GM21576 (cell line): ENCODE results near the gene BRD9.
"Not testable (repeated sequence)": the region's sequence is repeated elsewhere in the genome, so short reads cannot be mapped to it uniquely, and the experiment has no call there.

Experiments
- ATAC-seq: cut with Tn5 transposase; IDR thresholded peaks from one replicate; pipeline ENCODE4 v1.9.1; 2021; ENCODE audit warnings: mild to moderate bottlenecking, moderate library complexity; ENCODE audit not compliant: unreplicated experiment

Gene BRD9

GRCh38 chr5:923281-923873 is 30.8 kb upstream of the BRD9 start:
- ATAC-seq: peak; percentile 79

- ATAC-seq: no peak
Observed at GRCh38 chr5:922436-923280, 30.1 kb upstream of the BRD9 start.

GRCh38 chr5:921456-922435 is 29.1 kb upstream of the BRD9 start:
- ATAC-seq: no peak

DNA sequence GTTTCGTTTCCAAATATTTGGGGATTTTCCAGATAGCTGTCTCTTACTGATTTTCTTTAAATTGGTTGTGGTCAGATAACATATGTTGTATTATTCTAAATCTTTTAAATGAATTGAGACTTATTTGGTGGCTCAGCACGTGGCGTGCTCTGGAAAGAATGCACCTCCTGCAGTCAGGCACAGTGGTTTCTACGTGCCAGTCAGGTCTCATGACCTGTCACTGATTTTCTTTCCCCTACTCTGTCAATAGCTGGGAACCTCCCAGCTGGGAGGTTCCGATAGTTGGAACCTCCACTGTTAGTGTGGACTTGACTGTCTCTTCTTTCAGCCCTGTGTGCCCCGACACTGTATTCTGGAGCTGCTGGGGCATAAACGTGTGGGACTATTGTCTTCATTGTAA is 27.7 kb upstream of the BRD9 start:
- ATAC-seq: no peak

GRCh38 chr5:919356-920000 is 26.9 kb upstream of the BRD9 start:
- no peak for ATAC-seq

GRCh38 chr5:918717-919116 is 26.1 kb upstream of the BRD9 start:
- ATAC-seq: not testable (repeated sequence)

DNA sequence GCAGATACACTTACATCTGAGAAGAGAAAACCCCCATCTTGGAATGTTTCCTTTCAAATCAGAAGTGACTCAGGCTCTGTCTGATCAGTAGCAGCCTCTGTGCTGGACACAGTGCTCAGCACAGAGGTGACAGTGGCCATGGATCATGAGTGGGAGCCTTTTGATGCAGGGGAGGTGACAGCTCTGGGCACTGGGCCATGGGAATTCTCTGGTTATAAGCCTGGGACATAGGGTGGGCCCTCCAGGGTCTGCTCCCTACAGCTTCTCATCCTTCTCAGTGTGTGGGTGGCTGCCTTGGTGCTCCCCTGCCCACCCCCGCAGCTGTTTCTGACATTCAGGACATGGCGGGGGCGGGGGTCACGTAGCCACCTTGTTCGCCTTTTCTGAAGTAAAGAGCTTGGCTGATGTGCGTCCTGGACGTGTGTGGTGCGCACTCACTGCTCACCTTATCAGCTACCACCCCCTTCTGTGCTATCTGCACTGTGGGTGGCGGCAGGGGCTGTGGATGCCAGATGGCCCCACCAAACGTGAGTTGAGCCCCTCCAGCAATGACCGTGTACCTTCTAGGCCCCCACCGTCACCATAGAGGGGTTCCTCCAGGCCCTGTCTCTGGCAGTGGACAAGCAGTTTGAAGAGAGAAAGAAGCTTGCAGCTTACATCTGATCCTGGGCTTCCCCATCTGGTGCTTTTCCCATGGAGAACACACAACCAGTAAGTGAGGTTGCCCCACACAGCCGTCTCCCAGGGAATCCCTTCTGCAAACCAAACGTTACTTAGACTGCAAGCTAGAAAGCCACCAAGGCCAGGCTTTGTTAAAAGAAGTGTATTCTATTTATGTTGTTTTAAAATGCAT is 24.1 kb upstream of the BRD9 start:
- ATAC-seq: no peak

DNA sequence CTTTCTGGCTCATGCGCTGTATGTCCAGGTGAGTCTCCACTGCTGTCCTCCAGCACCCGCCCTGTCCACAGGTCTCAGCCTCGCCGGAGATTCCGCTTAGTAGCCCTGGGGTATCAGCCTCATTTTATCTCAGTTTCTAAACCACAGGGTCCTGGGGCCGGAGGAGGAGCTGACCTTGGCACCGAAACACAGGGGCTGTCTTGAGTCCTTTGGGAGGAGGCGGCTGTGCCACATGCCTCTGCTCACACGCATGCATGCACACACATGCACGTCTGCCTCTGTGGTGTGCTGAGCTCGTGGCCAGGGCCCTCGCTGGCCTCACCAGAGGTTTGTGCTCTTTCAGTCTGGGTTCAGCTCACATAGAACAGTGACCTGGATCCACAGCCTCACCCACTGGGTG is 23.3 kb upstream of the BRD9 start:
- no peak for ATAC-seq

DNA sequence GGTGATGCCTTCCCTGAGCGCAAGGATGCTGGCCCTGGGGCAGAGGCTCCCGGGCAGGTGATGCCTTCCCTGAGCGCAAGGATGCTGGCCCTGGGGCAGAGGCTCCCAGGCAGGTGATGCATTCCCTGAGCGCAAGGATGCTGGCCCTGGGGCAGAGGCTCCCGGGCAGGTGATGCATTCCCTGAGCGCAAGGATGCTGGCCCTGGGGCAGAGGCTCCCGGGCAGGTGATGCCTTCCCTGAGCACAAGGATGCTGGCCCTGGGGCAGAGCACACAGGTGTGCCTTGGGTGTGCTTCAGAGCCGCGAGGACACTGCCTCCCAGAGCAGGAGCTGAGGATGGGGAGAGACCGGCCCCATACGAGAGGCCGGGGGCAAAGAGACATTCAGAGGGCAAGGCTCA is 22.7 kb upstream of the BRD9 start:
- not testable (repeated sequence) for ATAC-seq

- no peak for ATAC-seq
Observed at GRCh38 chr5:914612-915011, 22.0 kb upstream of the BRD9 start.

GRCh38 chr5:914174-914573 is 21.6 kb upstream of the BRD9 start:
- no peak for ATAC-seq

- ATAC-seq: no peak
Observed at GRCh38 chr5:912280-913091, 19.9 kb upstream of the BRD9 start.

GRCh38 chr5:911601-912000 is 19.0 kb upstream of the BRD9 start:
- no peak for ATAC-seq

DNA sequence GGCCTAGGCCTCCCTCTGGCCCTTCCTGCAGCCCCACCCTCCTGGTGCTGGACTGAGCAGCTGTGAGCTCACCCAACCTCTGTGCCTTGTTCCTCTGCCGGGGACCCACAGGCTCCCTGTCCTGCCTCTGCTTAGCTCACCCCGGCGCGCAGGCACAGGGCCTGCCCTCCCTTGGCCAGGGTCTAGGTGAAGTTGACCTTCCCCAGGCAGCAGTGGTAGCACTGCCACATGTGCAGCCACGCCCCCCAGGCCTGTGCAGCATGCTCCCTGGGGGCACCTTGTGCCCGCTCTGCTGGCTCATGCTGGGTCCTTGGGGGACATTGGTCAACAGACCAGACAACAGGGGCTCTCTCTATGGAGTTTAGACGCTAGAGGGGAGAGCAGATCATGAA is 18.2 kb upstream of the BRD9 start:
- no peak for ATAC-seq

- no peak for ATAC-seq
Observed at GRCh38 chr5:909994-910768, 17.6 kb upstream of the BRD9 start.

- no peak for ATAC-seq
Observed at GRCh38 chr5:909086-909485, 16.5 kb upstream of the BRD9 start.

DNA sequence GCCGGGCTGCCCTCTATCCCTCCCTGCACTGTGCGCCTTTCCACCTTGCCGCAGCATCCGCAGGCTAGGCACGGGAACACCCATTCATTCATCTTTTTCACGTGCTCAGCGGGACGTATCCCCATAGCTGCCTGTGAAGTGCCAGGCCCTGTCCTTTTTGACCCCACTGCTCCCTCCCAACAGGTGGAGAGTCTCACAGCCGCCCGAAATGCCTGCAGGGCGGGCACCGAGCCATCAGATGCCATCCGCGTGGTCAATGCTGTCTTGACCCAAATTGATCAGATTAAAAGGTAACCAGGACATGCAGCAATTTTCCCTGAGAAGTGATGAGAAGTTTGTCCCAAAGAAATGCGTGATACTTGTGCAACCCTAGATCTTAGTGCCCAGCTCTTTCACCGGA is 15.6 kb upstream of the BRD9 start:
- no peak for ATAC-seq

DNA sequence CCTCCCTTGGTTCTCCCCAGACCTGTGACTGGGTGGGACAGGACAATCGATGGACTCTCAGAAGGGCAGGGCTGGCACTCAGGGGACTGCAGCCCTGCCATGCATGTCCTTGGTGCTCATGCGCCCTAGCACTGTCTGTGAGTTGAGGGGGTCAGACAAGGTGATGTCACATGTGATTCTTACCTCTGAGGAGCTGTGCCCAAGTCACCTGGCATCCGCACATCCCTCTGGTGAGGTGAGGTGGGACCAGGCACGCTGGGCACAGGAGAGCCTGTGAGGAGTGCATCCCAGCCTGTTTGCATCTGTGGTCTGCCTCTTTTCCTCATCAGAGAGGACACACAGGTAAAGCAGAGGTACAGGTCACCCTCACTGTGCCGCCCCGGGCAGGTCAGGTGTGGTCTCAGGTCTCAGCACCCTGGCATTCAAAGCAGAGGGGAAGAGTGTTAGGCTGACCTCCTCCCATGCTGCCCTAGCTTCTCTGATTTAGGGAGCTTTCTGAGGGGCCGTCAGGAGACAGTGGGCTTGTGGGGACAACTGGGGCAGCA is 14.8 kb upstream of the BRD9 start:
- ATAC-seq: no peak
